ENCODE data around the gene RPL5.
A peak's percentile ranks its signal among the peaks of the same experiment; 100 is the strongest.

RPL5 gene

DNA sequence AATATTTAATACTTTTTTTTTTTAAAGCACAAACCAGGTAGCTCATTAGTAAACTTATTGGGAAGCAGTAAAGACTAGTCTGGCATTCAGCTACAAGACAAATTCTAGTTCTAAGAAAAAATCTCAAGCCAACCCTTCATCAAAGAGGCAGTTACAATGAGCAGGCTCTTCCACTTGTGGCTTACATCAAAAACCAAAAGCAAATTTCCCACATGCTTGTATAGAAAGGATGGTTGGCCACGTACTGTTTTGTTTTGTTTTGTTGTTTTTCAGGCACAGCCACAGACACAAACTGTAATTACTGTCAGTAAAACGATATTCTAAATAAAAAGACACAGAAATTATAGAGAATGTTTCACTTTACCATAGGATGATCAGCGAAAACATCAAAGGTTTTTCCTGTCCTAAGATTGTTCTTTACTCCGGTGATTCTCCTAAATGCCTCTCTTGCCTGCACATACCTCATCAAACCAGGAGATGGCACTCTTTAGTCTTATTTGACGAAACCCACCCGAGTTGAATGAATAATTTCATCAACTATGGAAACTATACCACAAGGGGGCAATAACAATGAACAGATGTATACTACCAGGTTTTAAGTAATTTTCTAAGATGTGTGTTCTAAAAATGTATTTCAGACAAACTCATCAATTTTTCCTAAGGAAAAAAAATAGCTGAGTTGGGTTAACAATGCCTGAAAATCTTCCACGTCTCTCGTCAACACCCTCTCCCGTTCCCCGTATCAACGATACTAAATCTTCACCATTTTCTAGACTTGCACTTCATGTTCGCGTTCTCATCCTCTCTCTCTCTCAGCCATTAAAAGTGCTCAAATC, 26.9 kb downstream of the RPL5 start (continued):
- TF ChIP-seq, protein P1, sequence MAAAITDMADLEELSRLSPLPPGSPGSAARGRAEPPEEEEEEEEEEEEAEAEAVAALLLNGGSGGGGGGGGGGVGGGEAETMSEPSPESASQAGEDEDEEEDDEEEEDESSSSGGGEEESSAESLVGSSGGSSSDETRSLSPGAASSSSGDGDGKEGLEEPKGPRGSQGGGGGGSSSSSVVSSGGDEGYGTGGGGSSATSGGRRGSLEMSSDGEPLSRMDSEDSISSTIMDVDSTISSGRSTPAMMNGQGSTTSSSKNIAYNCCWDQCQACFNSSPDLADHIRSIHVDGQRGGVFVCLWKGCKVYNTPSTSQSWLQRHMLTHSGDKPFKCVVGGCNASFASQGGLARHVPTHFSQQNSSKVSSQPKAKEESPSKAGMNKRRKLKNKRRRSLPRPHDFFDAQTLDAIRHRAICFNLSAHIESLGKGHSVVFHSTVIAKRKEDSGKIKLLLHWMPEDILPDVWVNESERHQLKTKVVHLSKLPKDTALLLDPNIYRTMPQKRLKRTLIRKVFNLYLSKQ (tag by site-specific recombination; IDR thresholded peaks at IDR 0.05; ENCODE audit: borderline replicate concordance): no peak
- TF ChIP-seq ZNF514 (tag by site-specific recombination; IDR thresholded peaks at IDR 0.05) (no peak), ZBTB17 (tag by site-specific recombination; IDR thresholded peaks at IDR 0.05) (no peak; the same call in none of the 2 replicates), ZNF10 (tag by site-specific recombination; IDR thresholded peaks at IDR 0.05) (no peak), ZNF184 (tag by site-specific recombination; IDR thresholded peaks at IDR 0.05) (no peak), KLF10 (tag by site-specific recombination; IDR thresholded peaks at IDR 0.05) (no peak), ZNF2 (tag by site-specific recombination; IDR thresholded peaks at IDR 0.05) (peak; percentile 66; the same call in 1 of the 2 replicates), ZNF600 (tag by site-specific recombination; IDR thresholded peaks at IDR 0.05) (no peak), ZNF132 (tag by site-specific recombination; IDR thresholded peaks at IDR 0.05; ENCODE audit: borderline replicate concordance) (no peak), ZNF324 (tag by site-specific recombination; IDR thresholded peaks at IDR 0.05) (peak; percentile 56; the same call in 1 of the 2 replicates), YY1 (tag by site-specific recombination; IDR thresholded peaks at IDR 0.05) (peak; percentile 39; the same call in 1 of the 2 replicates), ZNF571 (tag by site-specific recombination; IDR thresholded peaks at IDR 0.05) (no peak), ZNF239 (tag by site-specific recombination; IDR thresholded peaks at IDR 0.05) (no peak), ZNF366 (tag by site-specific recombination; conservative IDR thresholded peaks at IDR 0.05) (peak; percentile 64), ZNF155 (tag by site-specific recombination; IDR thresholded peaks at IDR 0.05) (no peak), ZIC2 (tag by site-specific recombination; IDR thresholded peaks at IDR 0.05) (no peak), IKZF3 (tag by site-specific recombination; IDR thresholded peaks at IDR 0.05) (no peak), OVOL3 (tag by site-specific recombination; IDR thresholded peaks at IDR 0.05) (no peak), ZNF624 (tag by site-specific recombination; IDR thresholded peaks at IDR 0.05) (no peak), ZNF335 (tag by site-specific recombination; conservative IDR thresholded peaks at IDR 0.05) (0 out of 2 replicates have a peak, but pooled peaks have one; percentile 21), ZNF596 (tag by site-specific recombination; IDR thresholded peaks at IDR 0.05) (no peak), SCRT1 (tag by site-specific recombination; IDR thresholded peaks at IDR 0.05; ENCODE audit: borderline replicate concordance) (no peak), WT1 (tag by site-specific recombination; IDR thresholded peaks at IDR 0.05) (no peak), ZNF654 (tag by site-specific recombination; IDR thresholded peaks at IDR 0.05; ENCODE audit: low read depth) (peak; percentile 100), GFI1B (tag by site-specific recombination; IDR thresholded peaks at IDR 0.05) (no peak), TRIM28 (IDR thresholded peaks at IDR 0.05; ENCODE audit: borderline replicate concordance, low read length) (no peak), ZNF629 (tag by site-specific recombination; IDR thresholded peaks at IDR 0.05) (peak; percentile 11; the same call in 1 of the 2 replicates), ZNF660 (tag by site-specific recombination; IDR thresholded peaks at IDR 0.05) (peak; percentile 94), ZNF664 (tag by site-specific recombination; IDR thresholded peaks at IDR 0.05) (0 out of 2 replicates have a peak, but pooled peaks have one; percentile 16)
- TF ChIP-seq, protein P2, sequence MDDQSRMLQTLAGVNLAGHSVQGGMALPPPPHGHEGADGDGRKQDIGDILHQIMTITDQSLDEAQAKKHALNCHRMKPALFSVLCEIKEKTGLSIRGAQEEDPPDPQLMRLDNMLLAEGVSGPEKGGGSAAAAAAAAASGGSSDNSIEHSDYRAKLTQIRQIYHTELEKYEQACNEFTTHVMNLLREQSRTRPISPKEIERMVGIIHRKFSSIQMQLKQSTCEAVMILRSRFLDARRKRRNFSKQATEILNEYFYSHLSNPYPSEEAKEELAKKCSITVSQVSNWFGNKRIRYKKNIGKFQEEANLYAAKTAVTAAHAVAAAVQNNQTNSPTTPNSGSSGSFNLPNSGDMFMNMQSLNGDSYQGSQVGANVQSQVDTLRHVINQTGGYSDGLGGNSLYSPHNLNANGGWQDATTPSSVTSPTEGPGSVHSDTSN (CRISPR knock-in tag; IDR thresholded peaks at IDR 0.05): no peak
- TF ChIP-seq, protein P3, sequence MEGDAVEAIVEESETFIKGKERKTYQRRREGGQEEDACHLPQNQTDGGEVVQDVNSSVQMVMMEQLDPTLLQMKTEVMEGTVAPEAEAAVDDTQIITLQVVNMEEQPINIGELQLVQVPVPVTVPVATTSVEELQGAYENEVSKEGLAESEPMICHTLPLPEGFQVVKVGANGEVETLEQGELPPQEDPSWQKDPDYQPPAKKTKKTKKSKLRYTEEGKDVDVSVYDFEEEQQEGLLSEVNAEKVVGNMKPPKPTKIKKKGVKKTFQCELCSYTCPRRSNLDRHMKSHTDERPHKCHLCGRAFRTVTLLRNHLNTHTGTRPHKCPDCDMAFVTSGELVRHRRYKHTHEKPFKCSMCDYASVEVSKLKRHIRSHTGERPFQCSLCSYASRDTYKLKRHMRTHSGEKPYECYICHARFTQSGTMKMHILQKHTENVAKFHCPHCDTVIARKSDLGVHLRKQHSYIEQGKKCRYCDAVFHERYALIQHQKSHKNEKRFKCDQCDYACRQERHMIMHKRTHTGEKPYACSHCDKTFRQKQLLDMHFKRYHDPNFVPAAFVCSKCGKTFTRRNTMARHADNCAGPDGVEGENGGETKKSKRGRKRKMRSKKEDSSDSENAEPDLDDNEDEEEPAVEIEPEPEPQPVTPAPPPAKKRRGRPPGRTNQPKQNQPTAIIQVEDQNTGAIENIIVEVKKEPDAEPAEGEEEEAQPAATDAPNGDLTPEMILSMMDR (tag by site-specific recombination; IDR thresholded peaks at IDR 0.05): peak; percentile 90
- TF ChIP-seq, protein P4, sequence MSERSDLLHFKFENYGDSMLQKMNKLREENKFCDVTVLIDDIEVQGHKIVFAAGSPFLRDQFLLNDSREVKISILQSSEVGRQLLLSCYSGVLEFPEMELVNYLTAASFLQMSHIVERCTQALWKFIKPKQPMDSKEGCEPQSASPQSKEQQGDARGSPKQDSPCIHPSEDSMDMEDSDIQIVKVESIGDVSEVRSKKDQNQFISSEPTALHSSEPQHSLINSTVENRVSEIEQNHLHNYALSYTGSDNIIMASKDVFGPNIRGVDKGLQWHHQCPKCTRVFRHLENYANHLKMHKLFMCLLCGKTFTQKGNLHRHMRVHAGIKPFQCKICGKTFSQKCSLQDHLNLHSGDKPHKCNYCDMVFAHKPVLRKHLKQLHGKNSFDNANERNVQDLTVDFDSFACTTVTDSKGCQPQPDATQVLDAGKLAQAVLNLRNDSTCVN (tag by site-specific recombination; optimal IDR thresholded peaks at IDR 0.05): peak; percentile 3
- TF ChIP-seq, protein P5, sequence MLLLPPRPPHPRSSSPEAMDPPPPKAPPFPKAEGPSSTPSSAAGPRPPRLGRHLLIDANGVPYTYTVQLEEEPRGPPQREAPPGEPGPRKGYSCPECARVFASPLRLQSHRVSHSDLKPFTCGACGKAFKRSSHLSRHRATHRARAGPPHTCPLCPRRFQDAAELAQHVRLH (tag by site-specific recombination; IDR thresholded peaks at IDR 0.05): 0 out of 2 replicates have a peak, but pooled peaks have one; percentile 33
- TF ChIP-seq, protein P6, sequence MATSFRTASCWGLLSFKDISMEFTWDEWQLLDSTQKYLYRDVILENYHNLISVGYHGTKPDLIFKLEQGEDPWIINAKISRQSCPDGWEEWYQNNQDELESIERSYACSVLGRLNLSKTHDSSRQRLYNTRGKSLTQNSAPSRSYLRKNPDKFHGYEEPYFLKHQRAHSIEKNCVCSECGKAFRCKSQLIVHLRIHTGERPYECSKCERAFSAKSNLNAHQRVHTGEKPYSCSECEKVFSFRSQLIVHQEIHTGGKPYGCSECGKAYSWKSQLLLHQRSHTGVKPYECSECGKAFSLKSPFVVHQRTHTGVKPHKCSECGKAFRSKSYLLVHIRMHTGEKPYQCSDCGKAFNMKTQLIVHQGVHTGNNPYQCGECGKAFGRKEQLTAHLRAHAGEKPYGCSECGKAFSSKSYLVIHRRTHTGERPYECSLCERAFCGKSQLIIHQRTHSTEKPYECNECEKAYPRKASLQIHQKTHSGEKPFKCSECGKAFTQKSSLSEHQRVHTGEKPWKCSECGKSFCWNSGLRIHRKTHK (tag by site-specific recombination; IDR thresholded peaks at IDR 0.05): no peak
